Colonic mucosa (tissue), 4 donors: ENCODE data around the gene KBTBD13. TPM values are rescaled to one million over a fixed set of nuclear protein-coding genes. Genes with fewer than 3 reads are reported as not detected.
"Not testable (repeated sequence)": the region's sequence is repeated elsewhere in the genome, so short reads cannot be mapped to it uniquely, and the experiment has no call there.

Source experiments
- DNase-seq: peaks from one replicate; pipeline ENCODE4 v3.0.0-alpha.2; 2020
- H3K27ac ChIP-seq: fragments of 200-600 bp; one replicate; pipeline ENCODE4 v1.8.0; 2021
- H3K27me3 ChIP-seq: fragments of 200-600 bp; one replicate; pipeline ENCODE4 v1.8.0; 2021
- H3K36me3 ChIP-seq: fragments of 200-600 bp; one replicate; pipeline ENCODE4 v1.8.0; 2021
- H3K4me1 ChIP-seq: fragments of 200-600 bp; one replicate; pipeline ENCODE4 v1.8.0; 2021; ENCODE audit warnings: mild to moderate bottlenecking
- H3K4me3 ChIP-seq: fragments of 200-600 bp; one replicate; pipeline ENCODE4 v1.8.0; 2021
- H3K9ac ChIP-seq, 2 donors: one replicate each; pipeline ENCODE4 v1.7.0; 2013; ENCODE audit warnings: control low read depth in 2 of 2, low read depth in 2 of 2, low read length in 2 of 2
- H3K9me3 ChIP-seq: fragments of 200-600 bp; one replicate; pipeline ENCODE4 v1.8.0; 2021
- CTCF ChIP-seq: fragments of 200-600 bp; IDR thresholded peaks from one replicate; pipeline ENCODE4 v1.8.0; 2022; ENCODE audit warnings: antibody characterized with exemption, mild to moderate bottlenecking
- intact Hi-C: fragments of 100-400 bp; cut with DNase I; formaldehyde crosslinking; loops from one replicate; pipeline ENCODE4 v1.14.1; 2022
- total RNA-seq, 2 donors: library from RNA; stranded (reverse); fragmentation: NEBNext Ultra II Directional in 1 of 2; extraction: Animal tissue kit (Norgen Biotek cat#: 25700) in 1 of 2; gene quantifications; one replicate each; pipeline ENCODE4 v1.2.1, GENCODE V29; 2021
- donor health status: healthy.
- donor health status: DM: no; HTN: no; CAD: no.
- donor health status: DM: no; HTN: no; CAD: no.

Gene KBTBD13
- total RNA-seq, 2 donors from 2014 or later, result not detected

GRCh38 chr15:65096481-65097385 lies 20.2 kb downstream of the KBTBD13 start:
- TF ChIP-seq CTCF, result no peak
- no peak overlapping the region for H3K27ac ChIP-seq
- no peaks in the 10 kb centered on the region for H3K4me1 ChIP-seq
- H3K9ac ChIP-seq, result no peak overlapping the region
- H3K4me3 ChIP-seq, result no peak overlapping the region
- H3K9me3 ChIP-seq, result no peaks in the 10 kb centered on the region
- H3K36me3 ChIP-seq, result no peaks in the 10 kb centered on the region
- intact Hi-C loops, result no loop called here
- H3K27me3 ChIP-seq, result no peaks in the 10 kb centered on the region
- DNase-seq, result no peak

GRCh38 chr15:65097651-65098263 lies 21.2 kb downstream of the KBTBD13 start:
- no peak overlapping the region for H3K4me3 ChIP-seq
- no peak for DNase-seq
- H3K9me3 ChIP-seq, result no peaks in the 10 kb centered on the region
- H3K27me3 ChIP-seq, result no peaks in the 10 kb centered on the region
- intact Hi-C loops, result no loop called here
- no peak overlapping the region for H3K9ac ChIP-seq
- H3K4me1 ChIP-seq, result no peaks in the 10 kb centered on the region
- TF ChIP-seq CTCF, result no peak
- H3K36me3 ChIP-seq, result no peaks in the 10 kb centered on the region
- H3K27ac ChIP-seq, result no peak overlapping the region

GRCh38 chr15:65099336-65099735 lies 22.8 kb downstream of the KBTBD13 start:
- H3K36me3 ChIP-seq, result no peaks in the 10 kb centered on the region
- H3K27ac ChIP-seq, result no peak overlapping the region

GRCh38 chr15:65099801-65100200 lies 23.3 kb downstream of the KBTBD13 start:
- H3K9me3 ChIP-seq, H3K36me3 ChIP-seq, H3K9ac ChIP-seq, H3K27me3 ChIP-seq, H3K4me1 ChIP-seq, H3K27ac ChIP-seq, H3K4me3 ChIP-seq, DNase-seq: not testable (repeated sequence)
- intact Hi-C loops, result loop anchor here (2.0 to 5.0 kb wide), 2 partner anchors 45 to 68 kb away; no protein-coding TSS in a partner anchor

More at GRCh38 chr15:65099336-65099735, 22.8 kb downstream of the KBTBD13 start:
- Histone ChIP-seq H3K9me3 (no peaks in the 10 kb centered on the region), H3K27me3 (no peaks in the 10 kb centered on the region), H3K4me3 (no peak overlapping the region), H3K9ac (no peak overlapping the region), H3K4me1 (no peaks in the 10 kb centered on the region)
- intact Hi-C loops, result no loop called here
- no peak for DNase-seq
- no peak for TF ChIP-seq CTCF

- Histone ChIP-seq H3K9ac (no peak overlapping the region), H3K27me3 (no peaks in the 10 kb centered on the region), H3K27ac (no peak overlapping the region), H3K9me3 (no peaks in the 10 kb centered on the region), H3K4me1 (no peaks in the 10 kb centered on the region), H3K36me3 (no peaks in the 10 kb centered on the region), H3K4me3 (no peak overlapping the region)
- no peak for TF ChIP-seq CTCF
- intact Hi-C loops, result loop anchor here (2.0 to 5.0 kb wide), 2 partner anchors 46 to 68 kb away; no protein-coding TSS in a partner anchor
- peak; percentile 77 for DNase-seq
Measured at GRCh38 chr15:65100442-65100841, 23.9 kb downstream of the KBTBD13 start.
